Activated B cell treated with CpG ODN at 0.5 μM for 24 hours (primary cell): ENCODE data around the gene KRTAP4-9. TPM values are rescaled to one million over a fixed set of nuclear protein-coding genes. Genes with fewer than 3 reads are reported as not detected.
"Not testable (repeated sequence)": the region's sequence is repeated elsewhere in the genome, so short reads cannot be mapped to it uniquely, and the experiment has no call there.

Source experiments
- ATAC-seq: fragments of 200-7000 bp; cut with Tn5 transposase; one replicate; pipeline ENCODE4 v1.10.0; 2021; ENCODE audit warnings: low read depth, mild to moderate bottlenecking, moderate library complexity
- CTCF ChIA-PET: fragments of 350-600 bp; sonication (Branson Sonifier 250); formaldehyde crosslinking; loops from one replicate; lab custom pipeline; 2021; ENCODE audit warnings: antibody characterized with exemption; lab: Charles Lee
- POLR2A ChIA-PET: fragments of 350-600 bp; sonication (Branson Sonifier 250); formaldehyde crosslinking; loops from one replicate; lab custom pipeline; 2021; ENCODE audit warnings: antibody characterized with exemption; lab: Charles Lee
- DNase-seq: peaks from one replicate; pipeline ENCODE4 v3.0.0; 2022
- H3K27ac Mint-ChIP-seq: one replicate; pipeline ENCODE4 v1.8.0; 2020; ENCODE audit warnings: mixed read lengths
- H3K27me3 Mint-ChIP-seq: one replicate; pipeline ENCODE4 v1.8.0; 2021; ENCODE audit warnings: mixed read lengths
- H3K36me3 Mint-ChIP-seq: one replicate; pipeline ENCODE4 v1.8.0; 2021; ENCODE audit warnings: low read depth, mixed read lengths
- H3K4me1 Mint-ChIP-seq: one replicate; pipeline ENCODE4 v1.8.0; 2021; ENCODE audit warnings: mixed read lengths
- H3K4me3 Mint-ChIP-seq: one replicate; pipeline ENCODE4 v1.8.0; 2020; ENCODE audit warnings: mild to moderate bottlenecking, mixed read lengths
- H3K9me3 Mint-ChIP-seq: one replicate; pipeline ENCODE4 v1.8.0; 2020; ENCODE audit warnings: mixed read lengths
- CTCF ChIP-seq: fragments of 200-600 bp; IDR thresholded peaks from one replicate; pipeline ENCODE4 v1.8.0; 2022; ENCODE audit warnings: antibody characterized with exemption, mild to moderate bottlenecking
- intact Hi-C: fragments of 100-400 bp; cut with micrococcal nuclease; formaldehyde crosslinking; loops from one replicate; pipeline ENCODE4 v1.15.1; 2024
- total RNA-seq: library from RNA; stranded (reverse); gene quantifications from 2 replicates; pipeline ENCODE4 v1.2.3, GENCODE V29; 2022

KRTAP4-9 gene
- total RNA-seq, 1 donor from 2014 or later: not detected

- H3K4me3 Mint-ChIP-seq: no peak within 1 kb of the TSS
- POLR2A ChIA-PET: no interaction called here
- no peak for ATAC-seq
- CTCF ChIA-PET: no interaction called here
- intact Hi-C loops: no loop called here
- no peak for DNase-seq
- peaks cover 36% of the 10 kb centered on the region for H3K9me3 Mint-ChIP-seq
- no peak for TF ChIP-seq CTCF
- H3K4me1 Mint-ChIP-seq: no peaks in the 10 kb centered on the region
- no peak within 1 kb of the TSS for H3K27ac Mint-ChIP-seq
- peaks cover 12% of the 10 kb centered on the region for H3K27me3 Mint-ChIP-seq
- peaks cover 7% of the 10 kb centered on the region for H3K36me3 Mint-ChIP-seq
Observed at GRCh38 chr17:41140360-41141131, 35.4 kb downstream of the KRTAP4-9 start, which contains the start of gene KRTAP4-6. KRTAP4-6 (minus strand) TSS chr17:41140544; CDS start chr17:41140487, 57 bp downstream.

GRCh38 chr17:41141361-41141760, 36.2 kb downstream of the KRTAP4-9 start:
- Mint-ChIP-seq H3K27ac (no peak overlapping the region), H3K36me3 (peaks cover 7% of the 10 kb centered on the region), H3K27me3 (peaks cover 12% of the 10 kb centered on the region), H3K4me1 (no peaks in the 10 kb centered on the region), H3K4me3 (no peak overlapping the region), H3K9me3 (peaks cover 36% of the 10 kb centered on the region)
- CTCF ChIA-PET: no interaction called here
- intact Hi-C loops: no loop called here
- DNase-seq: no peak
- no peak for ATAC-seq
- POLR2A ChIA-PET: no interaction called here
- no peak for TF ChIP-seq CTCF

- H3K4me1 Mint-ChIP-seq: no peaks in the 10 kb centered on the region
- peaks cover 24% of the 10 kb centered on the region for H3K9me3 Mint-ChIP-seq
- no peak for TF ChIP-seq CTCF
- peaks cover 4% of the 10 kb centered on the region for H3K36me3 Mint-ChIP-seq
- H3K27ac Mint-ChIP-seq: no peak overlapping the region
- DNase-seq: no peak
- no peak overlapping the region for H3K4me3 Mint-ChIP-seq
- intact Hi-C loops: no loop called here
- no peak for ATAC-seq
- CTCF ChIA-PET: no interaction called here
- POLR2A ChIA-PET: no interaction called here
- peaks cover 3% of the 10 kb centered on the region for H3K27me3 Mint-ChIP-seq
Observed at GRCh38 chr17:41144846-41145245, 39.7 kb downstream of the KRTAP4-9 start.

- intact Hi-C loops: no loop called here
- ATAC-seq: no peak
- POLR2A ChIA-PET: no interaction called here
- Mint-ChIP-seq H3K27ac (no peak overlapping the region), H3K9me3 (peaks cover 24% of the 10 kb centered on the region), H3K4me1 (no peaks in the 10 kb centered on the region), H3K4me3 (no peak overlapping the region), H3K36me3 (peaks cover 4% of the 10 kb centered on the region), H3K27me3 (peaks cover 3% of the 10 kb centered on the region)
- TF ChIP-seq CTCF: no peak
- CTCF ChIA-PET: no interaction called here
- no peak for DNase-seq
Observed at GRCh38 chr17:41145261-41145660, 40.1 kb downstream of the KRTAP4-9 start.

GRCh38 chr17:41147531-41148204, 42.5 kb downstream of the KRTAP4-9 start:
- Mint-ChIP-seq H3K27me3 (peaks cover 1% of the 10 kb centered on the region), H3K4me3 (no peak overlapping the region), H3K9me3 (peaks cover 13% of the 10 kb centered on the region), H3K4me1 (no peaks in the 10 kb centered on the region), H3K27ac (no peak overlapping the region), H3K36me3 (peaks cover 4% of the 10 kb centered on the region)
- DNase-seq: no peak
- ChIA-PET POLR2A (no interaction called here), CTCF (no interaction called here)
- intact Hi-C loops: no loop called here
- ATAC-seq: no peak
- TF ChIP-seq CTCF: no peak

GRCh38 chr17:41148971-41149651, 43.9 kb downstream of the KRTAP4-9 start:
- intact Hi-C loops, POLR2A ChIA-PET, CTCF ChIA-PET: not testable (repeated sequence)

More at GRCh38 chr17:41148971-41149651, 43.9 kb downstream of the KRTAP4-9 start:
- H3K4me1 Mint-ChIP-seq, H3K9me3 Mint-ChIP-seq, H3K27me3 Mint-ChIP-seq, H3K4me3 Mint-ChIP-seq, H3K27ac Mint-ChIP-seq, H3K36me3 Mint-ChIP-seq, DNase-seq, ATAC-seq: not testable (repeated sequence)
